ENCODE data around the gene OSBPL2.

OSBPL2 gene

GRCh38 chr20:62232770-62233645, 5.3 kb upstream of the OSBPL2 start:
- TF ChIP-seq CTCF (IDR thresholded peaks at IDR 0.05; ENCODE audit: insufficient read depth, low read depth, low read length, missing control alignments): no peak
- no peak overlapping the region for H3K4me3 ChIP-seq (ENCODE audit: low read depth, low read length)
- DNase-seq (ENCODE audit: low read depth): no peak

- no peak for TF ChIP-seq CTCF (IDR thresholded peaks at IDR 0.05; ENCODE audit: insufficient read depth, low read depth, low read length, missing control alignments)
- H3K4me3 ChIP-seq (ENCODE audit: low read depth, low read length): no peak overlapping the region
- DNase-seq (ENCODE audit: low read depth): no peak
Measured at GRCh38 chr20:62233684-62234083, 4.6 kb upstream of the OSBPL2 start.

- no peak overlapping the region for H3K4me3 ChIP-seq (ENCODE audit: low read depth, low read length)
- DNase-seq (ENCODE audit: low read depth): no peak
- no peak for TF ChIP-seq CTCF (IDR thresholded peaks at IDR 0.05; ENCODE audit: insufficient read depth, low read depth, low read length, missing control alignments)
Measured at GRCh38 chr20:62234339-62234738, 4.0 kb upstream of the OSBPL2 start.

- DNase-seq (ENCODE audit: low read depth): no peak
- no peak overlapping the region for H3K4me3 ChIP-seq (ENCODE audit: low read depth, low read length)
- TF ChIP-seq CTCF (IDR thresholded peaks at IDR 0.05; ENCODE audit: insufficient read depth, low read depth, low read length, missing control alignments): no peak
Measured at GRCh38 chr20:62235001-62235776, 3.1 kb upstream of the OSBPL2 start.

GRCh38 chr20:62235777-62236157, 2.6 kb upstream of the OSBPL2 start:
- no peak overlapping the region for H3K4me3 ChIP-seq (ENCODE audit: low read depth, low read length)
- no peak for TF ChIP-seq CTCF (IDR thresholded peaks at IDR 0.05; ENCODE audit: insufficient read depth, low read depth, low read length, missing control alignments)
- no peak for DNase-seq (ENCODE audit: low read depth)

- no peak for TF ChIP-seq CTCF (IDR thresholded peaks at IDR 0.05; ENCODE audit: insufficient read depth, low read depth, low read length, missing control alignments)
- DNase-seq (ENCODE audit: low read depth): no peak
- H3K4me3 ChIP-seq (ENCODE audit: low read depth, low read length): no peak overlapping the region
Measured at GRCh38 chr20:62236200-62236599, 2.1 kb upstream of the OSBPL2 start.

Measured in GM12865 (cell line).